IPS DF 6.9 (cell line): Measurements from ENCODE around the gene ADAMTSL1.

Source experiments
- DNase-seq: peaks from one replicate; pipeline ENCODE4 v3.0.0-alpha.2; 2013; ENCODE audit warnings: low read depth, low spot score
- H3K27ac ChIP-seq: one replicate; pipeline ENCODE4 v1.5.1; 2013; ENCODE audit warnings: low read length, control low read depth
- H3K27me3 ChIP-seq: 2 replicates; pipeline ENCODE4 v1.6.1; 2013; ENCODE audit warnings: mild to moderate bottlenecking, low read length; ENCODE audit not compliant: control insufficient read depth, insufficient read depth
- H3K36me3 ChIP-seq: 2 replicates; pipeline ENCODE4 v1.6.1; 2013; ENCODE audit warnings: low read length; ENCODE audit not compliant: control insufficient read depth, insufficient read depth
- H3K4me1 ChIP-seq: 2 replicates; pipeline ENCODE4 v1.6.1; 2013; ENCODE audit warnings: low read length; ENCODE audit not compliant: control insufficient read depth, insufficient read depth
- H3K4me3 ChIP-seq: 2 replicates; pipeline ENCODE4 v1.5.1; 2013; ENCODE audit warnings: mild to moderate bottlenecking, low read length
- H3K9me3 ChIP-seq: 2 replicates; pipeline ENCODE4 v1.6.1; 2013; ENCODE audit warnings: low read length, inconsistent platforms; ENCODE audit not compliant: control insufficient read depth, insufficient read depth
- WGBS: extraction: QIAGEN DNeasy Blood & Tissue Kit; methylation state at CpG from one replicate; pipeline ENCODE4 v1.1.7; 2013; ENCODE audit warnings: mixed read lengths, missing lambda C conversion rate; ENCODE audit not compliant: insufficient read length, insufficient coverage; 5-methylcytosine and 5-hydroxymethylcytosine counted together

Gene ADAMTSL1

GRCh38 chr9:18463991-18464390, 10.0 kb upstream of the ADAMTSL1 start:
- H3K27ac ChIP-seq: no peak overlapping the region
- H3K27me3 ChIP-seq: no peaks in the 10 kb centered on the region
- no peak for DNase-seq
- no peak overlapping the region for H3K4me3 ChIP-seq
- no peaks in the 10 kb centered on the region for H3K4me1 ChIP-seq
- no peaks in the 10 kb centered on the region for H3K36me3 ChIP-seq
- H3K9me3 ChIP-seq: no peaks in the 10 kb centered on the region

GRCh38 chr9:18466101-18466500, 7.9 kb upstream of the ADAMTSL1 start:
- no CpG with 5 or more reads among the region's 4 CpGs for WGBS
- DNase-seq: no peak
- H3K27me3 ChIP-seq: no peaks in the 10 kb centered on the region
- H3K4me3 ChIP-seq: no peak overlapping the region
- H3K36me3 ChIP-seq: no peaks in the 10 kb centered on the region
- no peaks in the 10 kb centered on the region for H3K4me1 ChIP-seq
- no peaks in the 10 kb centered on the region for H3K9me3 ChIP-seq
- no peak overlapping the region for H3K27ac ChIP-seq

- Histone ChIP-seq H3K4me3 (no peak overlapping the region), H3K36me3 (no peaks in the 10 kb centered on the region), H3K9me3 (no peaks in the 10 kb centered on the region), H3K27ac (no peak overlapping the region), H3K4me1 (no peaks in the 10 kb centered on the region), H3K27me3 (no peaks in the 10 kb centered on the region)
- no peak for DNase-seq
- no CpG with 5 or more reads among the region's 1 CpG for WGBS
Observed at GRCh38 chr9:18467696-18468095, 6.3 kb upstream of the ADAMTSL1 start.

- H3K9me3 ChIP-seq: no peaks in the 10 kb centered on the region
- DNase-seq: no peak
- no peak overlapping the region for H3K27ac ChIP-seq
- WGBS: no CpG with 5 or more reads among the region's 3 CpGs
- no peaks in the 10 kb centered on the region for H3K27me3 ChIP-seq
- no peak overlapping the region for H3K4me3 ChIP-seq
- peaks cover 2% of the 10 kb centered on the region; the same call in 1 of the 2 replicates for H3K4me1 ChIP-seq
- no peaks in the 10 kb centered on the region for H3K36me3 ChIP-seq
Observed at GRCh38 chr9:18472435-18472834, 1.5 kb upstream of the ADAMTSL1 start.

- WGBS: no CpG with 5 or more reads among the region's 4 CpGs
- no peak for DNase-seq
Observed at GRCh38 chr9:18472841-18473251, 1.1 kb upstream of the ADAMTSL1 start.

GRCh38 chr9:18474783-18475182, 830 bp downstream of the ADAMTSL1 start:
- Histone ChIP-seq H3K27ac (no peak overlapping the region), H3K27me3 (no peaks in the 10 kb centered on the region), H3K36me3 (no peaks in the 10 kb centered on the region), H3K4me3 (no peak overlapping the region), H3K9me3 (no peaks in the 10 kb centered on the region), H3K4me1 (peaks cover 2% of the 10 kb centered on the region; the same call in 1 of the 2 replicates)
- WGBS: no CpG with 5 or more reads among the region's 4 CpGs
- DNase-seq: no peak

More at GRCh38 chr9:18472841-18473251, 1.1 kb upstream of the ADAMTSL1 start:
- H3K4me3 ChIP-seq: no peak overlapping the region
- H3K4me1 ChIP-seq: peaks cover 2% of the 10 kb centered on the region; the same call in 1 of the 2 replicates
- no peaks in the 10 kb centered on the region for H3K27me3 ChIP-seq
- H3K27ac ChIP-seq: no peak overlapping the region
- H3K36me3 ChIP-seq: no peaks in the 10 kb centered on the region
- no peaks in the 10 kb centered on the region for H3K9me3 ChIP-seq

GRCh38 chr9:18477121-18477660, 3.2 kb downstream of the ADAMTSL1 start:
- Histone ChIP-seq H3K9me3 (no peaks in the 10 kb centered on the region), H3K4me3 (no peak overlapping the region), H3K27me3 (no peaks in the 10 kb centered on the region), H3K27ac (no peak overlapping the region), H3K36me3 (no peaks in the 10 kb centered on the region), H3K4me1 (peaks cover 2% of the 10 kb centered on the region; the same call in 1 of the 2 replicates)
- WGBS: no CpG with 5 or more reads among the region's 5 CpGs
- DNase-seq: no peak

- Histone ChIP-seq H3K9me3 (no peaks in the 10 kb centered on the region), H3K4me3 (no peak overlapping the region), H3K4me1 (peaks cover 2% of the 10 kb centered on the region; the same call in 1 of the 2 replicates), H3K27me3 (no peaks in the 10 kb centered on the region), H3K27ac (no peak overlapping the region), H3K36me3 (no peaks in the 10 kb centered on the region)
- DNase-seq: no peak
Observed at GRCh38 chr9:18477719-18478118, 3.8 kb downstream of the ADAMTSL1 start.

GRCh38 chr9:18478501-18479361, 4.8 kb downstream of the ADAMTSL1 start:
- no CpG with 5 or more reads among the region's 7 CpGs for WGBS
- Histone ChIP-seq H3K36me3 (no peaks in the 10 kb centered on the region), H3K9me3 (no peaks in the 10 kb centered on the region), H3K27me3 (no peaks in the 10 kb centered on the region), H3K27ac (no peak overlapping the region), H3K4me3 (no peak overlapping the region), H3K4me1 (no peaks in the 10 kb centered on the region)
- DNase-seq: no peak

GRCh38 chr9:18479405-18479804, 5.5 kb downstream of the ADAMTSL1 start:
- Histone ChIP-seq H3K9me3 (no peaks in the 10 kb centered on the region), H3K4me1 (no peaks in the 10 kb centered on the region), H3K27ac (no peak overlapping the region), H3K27me3 (no peaks in the 10 kb centered on the region), H3K36me3 (no peaks in the 10 kb centered on the region), H3K4me3 (no peak overlapping the region)
- no CpG with 5 or more reads among the region's 3 CpGs for WGBS
- DNase-seq: no peak

GRCh38 chr9:18480662-18481093, 6.7 kb downstream of the ADAMTSL1 start:
- Histone ChIP-seq H3K36me3 (no peaks in the 10 kb centered on the region), H3K27ac (no peak overlapping the region), H3K4me3 (no peak overlapping the region), H3K9me3 (no peaks in the 10 kb centered on the region), H3K4me1 (no peaks in the 10 kb centered on the region), H3K27me3 (no peaks in the 10 kb centered on the region)
- no peak for DNase-seq
- WGBS: no CpG with 5 or more reads among the region's 3 CpGs
